Omental fat pad (tissue), 4 donors: ENCODE results near the gene GAL3ST1. TPM values are rescaled to one million over a fixed set of nuclear protein-coding genes. Genes with fewer than 3 reads are reported as not detected.

ENCODE experiments used
- ATAC-seq: fragments of 150-250 bp; one replicate; pipeline ENCODE4 v1.9.1; 2016; ENCODE audit warnings: mild to moderate bottlenecking, moderate library complexity; ENCODE audit not compliant: low FRiP score
- DNase-seq: peaks from one replicate; pipeline ENCODE4 v3.0.0-alpha.2; 2019; ENCODE audit warnings: low spot score
- total RNA-seq, 4 donors: library from RNA; depleted of rRNA; stranded (reverse); fragments of >200 nt; gene quantifications; one replicate each; pipeline ENCODE4 v1.1.0, GENCODE V29; 2016
- TF ChIP-seq, protein P1 (sequence below), 3 donors: fragments of 450-650 bp; IDR thresholded peaks; one replicate each; pipeline ENCODE4 v1.5.1; 2016 to 2017; ENCODE audit warnings: antibody characterized with exemption in 3 of 3, mild to moderate bottlenecking in 3 of 3, moderate library complexity in 2 of 3

The GAL3ST1 gene
- total RNA-seq, 4 donors from 2014 or later: 1.4 to 2.5 (median 1.8) TPM; not detected in 1

DNA sequence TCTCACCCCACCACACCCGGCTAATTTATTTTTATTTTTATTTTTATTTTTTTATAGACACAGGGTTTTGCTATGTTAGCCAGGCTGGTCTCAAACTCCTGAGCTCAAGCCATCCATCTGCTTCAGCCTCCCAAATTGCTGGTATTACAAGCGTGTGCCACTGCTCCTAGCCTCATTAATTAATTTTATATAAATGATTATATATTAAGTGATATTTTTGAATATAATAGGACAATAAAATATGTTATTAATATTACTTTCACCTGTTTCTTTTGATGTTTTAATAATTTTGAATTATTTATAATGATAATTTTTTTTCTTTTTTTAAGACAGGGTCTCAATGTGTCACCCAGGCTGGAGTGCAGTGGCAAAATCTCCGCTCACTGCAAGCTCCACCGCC lies 66.8 kb downstream of the GAL3ST1 start:
- TF ChIP-seq, protein P1, sequence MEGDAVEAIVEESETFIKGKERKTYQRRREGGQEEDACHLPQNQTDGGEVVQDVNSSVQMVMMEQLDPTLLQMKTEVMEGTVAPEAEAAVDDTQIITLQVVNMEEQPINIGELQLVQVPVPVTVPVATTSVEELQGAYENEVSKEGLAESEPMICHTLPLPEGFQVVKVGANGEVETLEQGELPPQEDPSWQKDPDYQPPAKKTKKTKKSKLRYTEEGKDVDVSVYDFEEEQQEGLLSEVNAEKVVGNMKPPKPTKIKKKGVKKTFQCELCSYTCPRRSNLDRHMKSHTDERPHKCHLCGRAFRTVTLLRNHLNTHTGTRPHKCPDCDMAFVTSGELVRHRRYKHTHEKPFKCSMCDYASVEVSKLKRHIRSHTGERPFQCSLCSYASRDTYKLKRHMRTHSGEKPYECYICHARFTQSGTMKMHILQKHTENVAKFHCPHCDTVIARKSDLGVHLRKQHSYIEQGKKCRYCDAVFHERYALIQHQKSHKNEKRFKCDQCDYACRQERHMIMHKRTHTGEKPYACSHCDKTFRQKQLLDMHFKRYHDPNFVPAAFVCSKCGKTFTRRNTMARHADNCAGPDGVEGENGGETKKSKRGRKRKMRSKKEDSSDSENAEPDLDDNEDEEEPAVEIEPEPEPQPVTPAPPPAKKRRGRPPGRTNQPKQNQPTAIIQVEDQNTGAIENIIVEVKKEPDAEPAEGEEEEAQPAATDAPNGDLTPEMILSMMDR (IDR thresholded peaks at IDR 0.05): no peak
- DNase-seq: no peak
- no peak for ATAC-seq

DNA sequence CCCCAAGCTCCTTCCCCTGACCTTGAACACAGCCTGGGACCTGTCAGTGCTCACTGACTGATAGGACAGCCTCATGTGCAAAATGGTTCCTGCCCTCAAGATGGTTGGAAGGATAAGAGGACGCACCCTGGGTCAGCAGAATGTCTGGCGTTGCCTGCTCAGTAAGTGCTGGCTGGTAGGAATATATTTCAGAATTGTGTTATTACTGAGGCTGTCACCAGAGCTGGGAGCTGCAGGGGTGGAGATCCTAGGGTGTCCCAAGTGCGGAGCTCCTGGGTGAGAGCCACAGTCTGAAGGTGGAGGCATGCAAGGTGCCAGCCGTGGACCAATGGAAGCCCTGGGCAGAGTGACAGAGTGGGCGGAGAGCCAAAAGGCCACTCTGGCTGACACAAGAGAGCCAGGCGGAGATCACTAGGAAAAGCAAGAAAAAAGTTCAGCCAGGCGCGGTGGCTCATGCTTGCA lies 67.9 kb downstream of the GAL3ST1 start:
- TF ChIP-seq, protein P1 (IDR thresholded peaks at IDR 0.05): no peak
- no peak for ATAC-seq
- DNase-seq: no peak

Other genes starting within 250 kb of the GAL3ST1 start
- 10 to 100 TPM; 17.5 to 42.1 (median 26.0) TPM for gene TBC1D10A, start 247.7 kb downstream of the GAL3ST1 start, total RNA-seq
- gene SF3A1, start 217.8 kb downstream of the GAL3ST1 start, total RNA-seq: 10 to 100 TPM; 38.5 to 71.7 (median 60.4) TPM
- gene CCDC157, start 217.7 kb downstream of the GAL3ST1 start, total RNA-seq: 1 to 10 TPM in 3 of 4 donors, under 1 TPM in 1; 0.95 to 2.7 (median 1.8) TPM
- gene RNF215, start 187.3 kb downstream of the GAL3ST1 start, total RNA-seq: 10 to 100 TPM in 3 of 4 donors, 1 to 10 TPM in 1; 6.7 to 16.9 (median 11.8) TPM
- 1 to 10 TPM; 3.0 to 8.8 (median 5.0) TPM for gene SEC14L2, start 177.6 kb downstream of the GAL3ST1 start, total RNA-seq
- gene MTFP1, start 148.9 kb downstream of the GAL3ST1 start, total RNA-seq: 10 to 100 TPM; 11.2 to 14.7 (median 14.1) TPM
- gene SEC14L3, start 102.6 kb downstream of the GAL3ST1 start, total RNA-seq: not detected
- gene SEC14L4, start 69.0 kb downstream of the GAL3ST1 start, total RNA-seq: under 1 TPM in 1 of 4 donors, not detected in 3; 0.46 TPM
- gene SEC14L6, start 27.9 kb downstream of the GAL3ST1 start, total RNA-seq: 1 to 10 TPM in 3 of 4 donors, not detected in 1; 1.3 to 3.9 (median 2.2) TPM
- 10 to 100 TPM; 50.9 to 99.2 (median 54.0) TPM for gene PES1, start 17.2 kb upstream of the GAL3ST1 start, total RNA-seq
- gene TCN2, start 32.5 kb upstream of the GAL3ST1 start, total RNA-seq: 100 to 1,000 TPM in 1 of 4 donors, 10 to 100 TPM in 3; 61.3 to 139 (median 73.6) TPM
- 10 to 100 TPM in 1 of 4 donors, 1 to 10 TPM in 3; 4.6 to 14.2 (median 6.2) TPM for gene SLC35E4, start 61.1 kb upstream of the GAL3ST1 start, total RNA-seq
- gene DUSP18, start 93.2 kb upstream of the GAL3ST1 start, total RNA-seq: 10 to 100 TPM in 1 of 4 donors, 1 to 10 TPM in 3; 5.8 to 18.0 (median 8.2) TPM
- gene OSBP2, start 120.2 kb upstream of the GAL3ST1 start, total RNA-seq: 1 to 10 TPM; 1.3 to 7.4 (median 4.4) TPM